ENCODE data around the gene RHOBTB1. TPM values are rescaled to one million over a fixed set of nuclear protein-coding genes. Genes with fewer than 3 reads are reported as not detected.
"Not testable (repeated sequence)": the region's sequence is repeated elsewhere in the genome, so short reads cannot be mapped to it uniquely, and the experiment has no call there.

RHOBTB1 gene
- 22.6 and 23.9 TPM in 2 replicates for total RNA-seq (2014; rRNA removed; shearing (Covaris generic))
- 9.7 and 11.8 TPM in 2 replicates for polyA plus RNA-seq (2015; cell fraction: cytosol; rRNA removed)
- 27.2 and 39.1 TPM in 2 replicates for polyA plus RNA-seq (2015; cell fraction: nucleus; rRNA removed)

DNA sequence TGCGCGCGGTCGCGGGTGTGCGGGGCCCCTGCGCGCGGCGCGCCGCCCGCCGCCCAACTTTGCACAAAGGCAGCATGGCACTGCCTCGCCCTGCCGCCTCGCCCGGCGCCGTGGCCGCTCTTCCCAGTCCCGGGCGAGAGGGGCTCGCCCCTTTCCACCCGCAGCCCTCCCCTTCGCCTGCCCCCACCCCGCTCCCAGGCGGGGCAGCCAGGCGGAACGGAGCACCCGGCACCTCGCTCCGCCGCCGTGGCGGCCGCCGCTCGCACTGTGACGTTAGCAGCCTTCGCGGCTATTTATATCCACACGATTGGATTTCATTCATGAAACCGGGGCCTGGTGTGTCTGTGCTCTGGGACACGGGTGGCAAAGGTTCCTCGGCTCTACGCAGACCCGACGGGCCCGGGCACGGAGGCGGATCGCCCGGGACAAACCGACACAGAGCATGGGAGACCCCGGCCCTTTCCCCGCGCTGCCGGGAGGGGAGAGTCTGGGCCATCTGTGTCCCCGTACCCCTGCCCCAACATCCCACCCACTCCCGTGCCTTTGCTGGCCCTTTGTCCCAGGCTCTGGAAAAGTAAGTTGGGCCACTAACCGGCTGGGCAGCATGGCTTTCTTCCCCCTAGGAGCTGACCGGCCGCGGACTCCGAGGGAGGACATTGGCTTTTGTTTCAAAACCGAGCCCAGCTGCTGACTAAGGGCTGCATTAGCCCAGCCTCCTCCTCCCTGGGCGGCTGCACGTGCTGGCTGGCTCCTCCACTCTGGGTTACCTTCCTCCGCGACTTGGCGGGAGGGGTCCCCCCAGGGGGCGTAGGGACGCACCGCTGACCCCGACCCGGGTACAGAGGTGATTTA is at the start of gene RHOBTB1:
TSS of gene RHOBTB1 (minus strand) at position 128 of the 852 bp plus-strand sequence. CDS start 32,643 bp downstream, outside the sequence.
- in situ Hi-C loops (cut with HindIII; ENCODE audit: low pct_unique_long_range_greater_than_20kb, low sequenced_read_pairs): no loop called here
- DNase-seq (ENCODE audit: low read depth, low spot score): peak; percentile 63

DNA sequence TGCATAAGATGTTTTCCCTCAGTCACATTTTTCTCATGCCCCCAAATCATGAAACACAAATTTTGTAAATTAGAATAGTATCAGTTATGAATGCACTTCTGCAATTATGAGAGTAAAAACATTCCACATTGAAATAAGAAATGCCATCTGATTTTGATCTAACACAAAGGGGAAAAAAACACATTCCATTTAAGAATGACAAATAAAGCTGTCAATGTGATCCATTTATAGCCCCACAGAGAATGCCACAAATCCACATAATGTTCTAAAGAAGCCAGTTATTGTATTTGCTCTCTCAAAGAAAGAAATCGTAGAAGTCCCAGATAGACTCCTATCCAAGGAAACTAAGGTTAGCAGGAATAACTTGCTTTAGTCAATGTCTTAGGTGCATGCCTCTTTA is 48.7 kb upstream of the RHOBTB1 start:
- in situ Hi-C loops (cut with HindIII; ENCODE audit: low pct_unique_long_range_greater_than_20kb, low sequenced_read_pairs): no loop called here
- DNase-seq (ENCODE audit: low read depth, low spot score): no peak

GRCh38 chr10:60990663-60991062 is 46.7 kb upstream of the RHOBTB1 start:
- no peak for DNase-seq (ENCODE audit: low read depth, low spot score)
- in situ Hi-C loops (cut with HindIII; ENCODE audit: low pct_unique_long_range_greater_than_20kb, low sequenced_read_pairs): no loop called here

- in situ Hi-C loops (cut with HindIII; ENCODE audit: low pct_unique_long_range_greater_than_20kb, low sequenced_read_pairs): no loop called here
Measured at GRCh38 chr10:60989400-60989876, 45.5 kb upstream of the RHOBTB1 start.

DNA sequence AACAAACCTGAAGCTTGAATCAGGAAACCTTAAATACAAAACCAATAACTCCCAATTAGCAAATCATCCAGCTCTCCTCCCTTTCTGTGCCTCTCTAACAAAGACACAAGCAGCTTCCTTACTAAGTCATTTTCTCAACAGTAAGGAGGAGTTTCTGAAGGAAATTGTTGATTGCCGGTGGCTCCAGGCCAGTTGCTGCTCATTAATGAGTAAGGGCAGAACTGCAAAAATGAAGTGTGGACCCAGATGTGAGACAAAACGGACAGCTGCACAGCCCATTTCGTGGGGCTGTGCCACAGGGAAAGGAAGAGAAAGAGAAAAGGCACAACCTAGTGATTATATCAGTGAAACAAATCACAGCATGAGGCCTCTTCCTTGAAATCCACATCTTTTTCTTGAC is 42.8 kb upstream of the RHOBTB1 start:
- no peak for DNase-seq (ENCODE audit: low read depth, low spot score)
- in situ Hi-C loops (cut with HindIII; ENCODE audit: low pct_unique_long_range_greater_than_20kb, low sequenced_read_pairs): no loop called here

More at GRCh38 chr10:60989400-60989876, 45.5 kb upstream of the RHOBTB1 start:
- no peak for DNase-seq (ENCODE audit: low read depth, low spot score)

- in situ Hi-C loops (cut with HindIII; ENCODE audit: low pct_unique_long_range_greater_than_20kb, low sequenced_read_pairs): no loop called here
- DNase-seq (ENCODE audit: low read depth, low spot score): no peak
Measured at GRCh38 chr10:60985951-60986350, 42.0 kb upstream of the RHOBTB1 start.

- in situ Hi-C loops (cut with HindIII; ENCODE audit: low pct_unique_long_range_greater_than_20kb, low sequenced_read_pairs): no loop called here
- DNase-seq (ENCODE audit: low read depth, low spot score): no peak
Measured at GRCh38 chr10:60980997-60981396, 37.0 kb upstream of the RHOBTB1 start.

- in situ Hi-C loops (cut with HindIII; ENCODE audit: low pct_unique_long_range_greater_than_20kb, low sequenced_read_pairs): no loop called here
- DNase-seq (ENCODE audit: low read depth, low spot score): no peak
Measured at GRCh38 chr10:60979667-60980104, 35.7 kb upstream of the RHOBTB1 start.

GRCh38 chr10:60978287-60979115 is 34.5 kb upstream of the RHOBTB1 start:
- DNase-seq (ENCODE audit: low read depth, low spot score): peak; percentile 91
- in situ Hi-C loops (cut with HindIII; ENCODE audit: low pct_unique_long_range_greater_than_20kb, low sequenced_read_pairs): no loop called here

GRCh38 chr10:60977161-60978122 is 33.5 kb upstream of the RHOBTB1 start:
- in situ Hi-C loops (cut with HindIII; ENCODE audit: low pct_unique_long_range_greater_than_20kb, low sequenced_read_pairs): no loop called here
- DNase-seq (ENCODE audit: low read depth, low spot score): no peak

GRCh38 chr10:60976687-60977086 is 32.7 kb upstream of the RHOBTB1 start:
- no peak for DNase-seq (ENCODE audit: low read depth, low spot score)
- in situ Hi-C loops (cut with HindIII; ENCODE audit: low pct_unique_long_range_greater_than_20kb, low sequenced_read_pairs): no loop called here

- in situ Hi-C loops (cut with HindIII; ENCODE audit: low pct_unique_long_range_greater_than_20kb, low sequenced_read_pairs): no loop called here
- DNase-seq (ENCODE audit: low read depth, low spot score): no peak
Measured at GRCh38 chr10:60975716-60976115, 31.7 kb upstream of the RHOBTB1 start.

DNA sequence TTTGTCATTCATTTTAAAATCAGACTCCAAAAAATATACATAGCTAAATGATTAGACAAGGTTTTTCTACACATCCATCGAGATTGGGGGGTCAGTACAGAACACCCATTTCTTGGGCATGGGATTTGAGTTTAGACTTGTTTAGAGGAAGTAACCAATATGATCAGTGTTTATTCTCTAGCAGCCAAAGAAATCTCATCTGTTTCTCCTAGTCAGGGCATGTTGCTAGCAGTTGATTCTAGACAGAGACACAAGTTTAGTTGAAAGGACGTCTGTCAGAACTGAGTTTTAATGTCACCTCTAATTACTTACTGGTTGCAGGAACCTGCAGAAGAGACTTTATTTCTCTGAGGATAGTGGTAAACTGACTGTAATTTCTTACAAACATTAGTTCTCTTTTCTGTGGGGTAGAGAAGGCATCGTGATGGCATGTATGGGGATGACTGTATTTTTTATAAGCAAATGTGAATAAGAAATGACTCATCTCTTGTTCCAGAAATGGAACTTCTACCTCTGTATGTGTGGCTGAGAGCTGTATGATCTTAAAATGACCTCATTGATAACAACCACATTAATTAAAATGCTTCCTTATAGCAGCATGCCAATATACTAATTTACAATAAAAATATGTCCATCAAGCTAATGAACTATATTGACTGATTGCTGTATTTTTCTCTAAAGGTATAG is 30.6 kb upstream of the RHOBTB1 start:
- no peak for DNase-seq (ENCODE audit: low read depth, low spot score)
- in situ Hi-C loops (cut with HindIII; ENCODE audit: low pct_unique_long_range_greater_than_20kb, low sequenced_read_pairs): loop anchor here (25.0 kb wide), 1 partner anchor 112 kb away; no protein-coding TSS in a partner anchor

DNA sequence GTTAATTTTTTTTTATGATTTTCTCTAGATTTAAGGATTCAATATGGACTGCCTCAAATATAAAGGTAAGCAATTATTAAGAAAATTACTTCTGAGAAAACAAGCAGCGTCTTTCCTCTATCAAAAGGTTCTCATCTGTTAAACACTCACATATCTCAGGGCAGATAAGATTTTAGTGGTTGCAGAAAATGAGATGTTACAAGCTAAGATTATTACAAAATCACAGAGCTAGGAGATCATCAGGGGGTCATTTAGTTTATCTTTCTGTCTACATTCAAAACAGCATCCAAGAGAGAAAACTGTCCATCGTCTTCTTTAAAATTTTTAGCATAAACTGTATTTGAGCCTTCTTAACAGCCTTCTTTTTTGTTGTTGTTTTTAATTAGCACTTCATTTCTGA is 29.1 kb upstream of the RHOBTB1 start:
- no peak for DNase-seq (ENCODE audit: low read depth, low spot score)
- in situ Hi-C loops (cut with HindIII; ENCODE audit: low pct_unique_long_range_greater_than_20kb, low sequenced_read_pairs): loop anchor here (25.0 kb wide), 1 partner anchor 111 kb away; no protein-coding TSS in a partner anchor

- in situ Hi-C loops (cut with HindIII; ENCODE audit: low pct_unique_long_range_greater_than_20kb, low sequenced_read_pairs): loop anchor here (25.0 kb wide), 1 partner anchor 110 kb away; no protein-coding TSS in a partner anchor
Measured at GRCh38 chr10:60972181-60972580, 28.2 kb upstream of the RHOBTB1 start.

DNA sequence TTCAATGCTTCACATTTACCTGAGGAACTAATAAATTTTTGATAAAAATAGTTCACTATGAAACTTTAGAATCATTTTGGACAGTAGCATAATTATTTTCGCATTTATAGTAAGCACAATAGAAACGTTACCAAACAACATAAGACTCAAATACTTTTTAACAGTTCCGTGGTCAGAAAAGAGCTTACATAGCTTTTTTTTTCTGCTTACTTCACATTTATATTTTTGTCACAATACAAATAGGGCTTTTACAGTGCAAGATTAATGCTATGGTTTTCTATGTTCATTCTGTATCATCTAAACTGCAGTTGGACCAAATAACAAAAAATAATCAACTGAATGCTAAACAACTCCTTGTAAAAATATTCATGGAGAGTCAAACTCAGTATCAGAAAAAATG is 26.5 kb upstream of the RHOBTB1 start:
- in situ Hi-C loops (cut with HindIII; ENCODE audit: low pct_unique_long_range_greater_than_20kb, low sequenced_read_pairs): loop anchor here (25.0 kb wide), 1 partner anchor 108 kb away; no protein-coding TSS in a partner anchor
- no peak for DNase-seq (ENCODE audit: low read depth, low spot score)

More at GRCh38 chr10:60972181-60972580, 28.2 kb upstream of the RHOBTB1 start:
- DNase-seq (ENCODE audit: low read depth, low spot score): not testable (repeated sequence)
